ENCODE measurements around the gene HTATSF1.

HTATSF1 gene

DNA sequence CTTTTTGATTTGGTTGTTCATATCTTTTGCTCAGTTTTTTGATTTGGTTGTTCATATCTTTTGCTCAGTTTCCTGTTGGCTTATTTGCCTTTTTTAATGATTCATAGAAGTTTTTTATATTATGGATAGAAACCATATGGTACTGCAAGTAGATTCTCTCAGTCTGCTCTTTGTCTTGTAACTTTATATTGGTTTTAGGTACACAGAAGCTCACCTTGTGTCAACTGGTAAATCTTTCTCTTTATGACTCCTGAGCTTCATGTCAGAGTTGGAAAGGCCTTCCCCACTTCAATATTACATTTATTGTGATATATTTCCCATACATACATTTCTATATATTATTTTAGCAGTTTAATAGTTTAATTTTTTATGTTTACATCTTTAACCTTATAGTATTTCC is 26.4 kb downstream of the HTATSF1 start:
- TF ChIP-seq, protein P1, sequence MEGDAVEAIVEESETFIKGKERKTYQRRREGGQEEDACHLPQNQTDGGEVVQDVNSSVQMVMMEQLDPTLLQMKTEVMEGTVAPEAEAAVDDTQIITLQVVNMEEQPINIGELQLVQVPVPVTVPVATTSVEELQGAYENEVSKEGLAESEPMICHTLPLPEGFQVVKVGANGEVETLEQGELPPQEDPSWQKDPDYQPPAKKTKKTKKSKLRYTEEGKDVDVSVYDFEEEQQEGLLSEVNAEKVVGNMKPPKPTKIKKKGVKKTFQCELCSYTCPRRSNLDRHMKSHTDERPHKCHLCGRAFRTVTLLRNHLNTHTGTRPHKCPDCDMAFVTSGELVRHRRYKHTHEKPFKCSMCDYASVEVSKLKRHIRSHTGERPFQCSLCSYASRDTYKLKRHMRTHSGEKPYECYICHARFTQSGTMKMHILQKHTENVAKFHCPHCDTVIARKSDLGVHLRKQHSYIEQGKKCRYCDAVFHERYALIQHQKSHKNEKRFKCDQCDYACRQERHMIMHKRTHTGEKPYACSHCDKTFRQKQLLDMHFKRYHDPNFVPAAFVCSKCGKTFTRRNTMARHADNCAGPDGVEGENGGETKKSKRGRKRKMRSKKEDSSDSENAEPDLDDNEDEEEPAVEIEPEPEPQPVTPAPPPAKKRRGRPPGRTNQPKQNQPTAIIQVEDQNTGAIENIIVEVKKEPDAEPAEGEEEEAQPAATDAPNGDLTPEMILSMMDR (conservative IDR thresholded peaks at IDR 0.05; ENCODE audit: low read depth) = no peak
- ChIA-PET CTCF (no interaction called here), POLR2A (ENCODE audit: low non-redundant PET) (no interaction called here)

DNA sequence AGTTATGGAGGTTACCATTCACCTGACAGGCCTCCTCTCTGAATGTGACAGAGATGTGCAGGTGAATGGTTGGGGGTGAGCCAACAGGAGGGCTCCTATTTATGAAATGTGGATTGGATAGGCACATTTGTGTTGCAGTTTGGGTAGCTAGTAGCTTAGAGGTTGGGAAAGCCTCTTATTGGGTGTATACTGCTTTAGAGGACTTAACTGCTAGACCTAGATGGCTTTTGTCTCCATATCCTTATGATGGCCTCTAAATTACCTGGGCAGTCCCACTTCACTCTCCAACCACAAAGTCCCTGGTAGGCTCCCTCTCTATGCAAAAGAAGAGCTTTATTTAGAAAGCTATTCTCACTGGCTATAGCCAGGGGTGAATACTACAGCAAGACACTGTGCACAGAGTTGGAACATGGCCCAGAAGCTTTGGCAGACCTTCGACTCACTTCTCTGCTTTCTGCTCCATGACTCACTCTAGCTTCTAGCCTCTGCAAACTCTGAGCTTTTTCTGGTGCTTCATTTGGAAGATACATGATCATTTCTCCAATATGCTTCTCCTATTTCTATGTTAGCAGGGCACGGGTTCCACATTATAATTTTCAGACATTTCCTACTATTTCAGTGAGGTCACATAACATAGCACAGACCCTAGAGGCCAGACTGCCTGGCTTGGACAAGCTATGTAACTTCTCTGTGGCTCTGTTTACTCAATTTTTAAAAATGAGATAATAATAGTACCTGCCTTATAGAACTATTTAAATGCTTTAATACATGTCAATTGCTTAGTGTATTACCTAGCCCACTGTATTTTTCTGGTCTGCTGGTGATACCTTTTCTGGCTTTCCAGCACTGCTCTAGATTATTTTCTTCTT is 28.6 kb downstream of the HTATSF1 start:
- ChIA-PET CTCF (interaction anchor here (0.5 kb wide), 1 partner anchor 174 kb away, joined by 4 read pairs; no protein-coding TSS in a partner anchor), POLR2A (ENCODE audit: low non-redundant PET) (no interaction called here)
- TF ChIP-seq, protein P1 (conservative IDR thresholded peaks at IDR 0.05; ENCODE audit: low read depth) = no peak
- no peak overlapping the region for H3K27ac ChIP-seq
- peak; percentile 45 for DNase-seq (ENCODE audit: low spot score)

More for the DNA sequence above, 26.4 kb downstream of the HTATSF1 start:
- H3K27ac ChIP-seq = no peak overlapping the region
- no peak for DNase-seq (ENCODE audit: low spot score)

DNA sequence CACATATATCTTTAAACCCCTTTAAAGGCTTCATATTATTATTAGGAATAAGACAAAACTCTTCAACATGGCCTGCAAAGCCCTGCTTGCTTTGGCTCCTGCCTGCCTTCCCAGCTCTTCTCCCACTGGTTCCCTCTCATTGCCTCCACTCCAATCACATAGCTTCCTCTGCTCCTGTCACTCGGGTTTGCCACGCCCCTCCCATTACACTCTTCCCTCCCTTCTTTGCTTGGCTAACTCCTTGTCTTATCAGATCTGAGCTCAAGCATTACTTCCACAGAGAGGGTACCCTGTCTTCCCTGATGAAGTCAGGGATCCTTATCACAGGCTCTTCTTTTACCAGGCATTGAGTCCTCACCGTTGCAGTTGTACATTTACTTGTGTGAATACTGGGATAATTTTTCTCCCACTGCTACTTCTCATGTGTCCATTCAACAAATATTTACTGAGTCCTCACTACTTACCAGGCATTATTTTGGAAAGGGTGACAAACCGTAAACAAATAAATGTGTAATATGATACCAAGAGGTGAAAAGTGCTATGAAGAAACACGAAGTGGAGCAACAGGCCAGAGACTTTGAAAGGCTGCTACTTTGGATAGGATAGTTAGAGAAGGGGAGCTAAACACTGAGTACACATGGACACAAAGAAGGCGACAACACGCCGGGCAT is 31.4 kb downstream of the HTATSF1 start:
- DNase-seq (ENCODE audit: low spot score) = no peak
- CTCF ChIA-PET = no interaction called here
- no peak overlapping the region for H3K27ac ChIP-seq
- TF ChIP-seq, protein P1 (conservative IDR thresholded peaks at IDR 0.05; ENCODE audit: low read depth) = no peak
- POLR2A ChIA-PET (ENCODE audit: low non-redundant PET) = no interaction called here

DNA sequence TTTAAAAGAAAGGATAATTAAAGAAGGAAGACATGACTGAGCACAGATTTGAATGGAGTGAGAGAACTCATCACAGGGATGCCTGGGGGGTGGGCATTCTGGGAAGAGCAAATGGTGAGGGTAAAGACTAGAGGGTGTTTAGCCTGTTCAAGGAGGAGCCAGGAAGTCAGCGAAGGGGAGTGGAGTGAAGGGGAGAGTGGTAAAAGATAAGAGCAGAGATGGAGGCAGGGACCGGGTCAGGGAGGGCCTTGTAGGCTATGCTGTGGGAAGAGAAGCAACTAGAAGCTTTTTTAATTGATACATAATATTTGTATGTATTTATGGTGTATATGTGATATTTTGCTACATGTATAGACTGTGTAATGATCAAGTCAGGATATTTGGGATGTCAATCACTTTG is 32.4 kb downstream of the HTATSF1 start:
- no peak overlapping the region for H3K27ac ChIP-seq
- ChIA-PET CTCF (interaction anchor here (0.6 kb wide), 1 partner anchor 311 kb away, joined by 5 read pairs; no protein-coding TSS in a partner anchor), POLR2A (ENCODE audit: low non-redundant PET) (no interaction called here)
- no peak for DNase-seq (ENCODE audit: low spot score)
- TF ChIP-seq, protein P1 (conservative IDR thresholded peaks at IDR 0.05; ENCODE audit: low read depth) = no peak

DNA sequence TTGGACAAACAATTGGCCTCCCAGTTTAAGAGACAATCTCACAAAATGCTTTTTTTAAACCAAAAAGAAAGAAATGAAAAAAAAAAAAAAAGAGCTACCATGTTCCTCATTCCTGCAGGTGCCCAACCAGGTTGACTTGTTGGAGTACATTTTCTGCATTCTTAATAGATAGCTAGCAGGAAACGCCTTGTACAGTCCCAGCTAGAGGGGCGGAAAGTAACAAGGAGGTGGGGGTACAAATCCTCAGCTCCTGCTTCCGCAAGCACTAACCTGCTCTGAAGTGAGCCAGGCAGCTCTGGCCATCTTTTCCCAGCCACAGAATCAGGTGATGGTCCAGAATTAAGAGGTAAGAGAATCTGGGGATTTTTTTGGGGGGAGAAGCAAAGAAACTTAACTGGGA is 34.6 kb downstream of the HTATSF1 start, which contains the start of gene VGLL1:
VGLL1 (plus strand) TSS at position 265 of the 400 bp plus-strand sequence. CDS start 3,806 bp downstream, outside the sequence.
- ChIA-PET POLR2A (ENCODE audit: low non-redundant PET) (no interaction called here), CTCF (interaction anchor here (0.6 kb wide), 1 partner anchor 15 kb away, joined by 3 read pairs; no protein-coding TSS in a partner anchor)
- TF ChIP-seq, protein P1 (conservative IDR thresholded peaks at IDR 0.05; ENCODE audit: low read depth) = no peak

DNA sequence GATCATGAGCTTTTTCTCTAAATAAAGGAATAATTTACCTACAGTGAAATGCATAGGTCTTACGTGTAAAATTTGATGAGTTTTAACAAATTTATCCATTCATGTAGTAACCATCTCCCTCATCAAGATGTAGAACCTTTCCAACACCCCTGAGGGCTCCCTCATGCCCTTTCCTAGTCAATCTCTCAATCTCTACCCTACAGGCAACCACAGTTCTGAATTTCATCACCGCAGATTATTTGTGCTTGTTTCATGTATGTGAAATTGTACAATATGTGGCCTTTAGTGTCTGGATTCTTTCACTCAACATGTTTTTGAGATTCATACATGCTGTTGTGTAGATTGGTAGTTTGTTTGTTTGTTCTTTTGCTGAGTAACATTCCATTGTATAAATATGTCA is 36.7 kb downstream of the HTATSF1 start:
- DNase-seq (ENCODE audit: low spot score) = no peak
- TF ChIP-seq, protein P1 (conservative IDR thresholded peaks at IDR 0.05; ENCODE audit: low read depth) = no peak
- no peak overlapping the region for H3K27ac ChIP-seq
- ChIA-PET POLR2A (ENCODE audit: low non-redundant PET) (no interaction called here), CTCF (no interaction called here)

More for the DNA sequence above, 34.6 kb downstream of the HTATSF1 start, which contains the start of gene VGLL1:
- no peak within 1 kb of the TSS for H3K27ac ChIP-seq
- DNase-seq (ENCODE audit: low spot score) = peak; percentile 24

Measured in RWPE1 (cell line).